Sigmoid colon (tissue), 7 donors: ENCODE measurements around the gene MCEE. TPM values are rescaled to one million over a fixed set of nuclear protein-coding genes. Genes with fewer than 3 reads are reported as not detected.
"Not testable (repeated sequence)": the region's sequence is repeated elsewhere in the genome, so short reads cannot be mapped to it uniquely, and the experiment has no call there.

Experiments used
- DNase-seq: peaks from one replicate; pipeline ENCODE4 v3.0.0-alpha.2; 2019
- H3K27ac ChIP-seq, 4 donors: fragments of 200-600 bp; sonication (generic); one replicate each; pipeline ENCODE4 v1.5.1; 2016 to 2019; ENCODE audit warnings: mild to moderate bottlenecking in 1 of 4
- H3K27me3 ChIP-seq, 3 donors: fragments of 200-600 bp; sonication (generic); one replicate each; pipeline ENCODE4 v1.5.1; 2019; ENCODE audit warnings: mild to moderate bottlenecking in 1 of 3
- H3K36me3 ChIP-seq, 4 donors: fragments of 200-600 bp; sonication (generic); one replicate each; pipeline ENCODE4 v1.5.1; 2016 to 2019
- H3K4me1 ChIP-seq, 4 donors: fragments of 200-600 bp; sonication (generic); one replicate each; pipeline ENCODE4 v1.5.1; 2017 to 2019
- H3K4me3 ChIP-seq, 4 donors: fragments of 200-600 bp; sonication (generic); one replicate each; pipeline ENCODE4 v1.5.1; 2017 to 2019; ENCODE audit warnings: mild to moderate bottlenecking in 2 of 4, moderate library complexity in 1 of 4
- H3K9me3 ChIP-seq, 4 donors: fragments of 200-600 bp in 3 of 4; sonication (generic) in 3 of 4; one replicate each; pipeline versions ENCODE4 v1.5.1 to v1.6.1; 2013 to 2019
- CTCF ChIP-seq, 4 experiments: fragments of 450-650 bp in 3 of 4; fragments of 200-600 bp in 1 of 4; IDR thresholded peaks; one replicate each; pipeline ENCODE4 v1.5.1; 2016 to 2019; ENCODE audit warnings: antibody characterized with exemption in 4 of 4, mild to moderate bottlenecking in 3 of 4, moderate library complexity in 2 of 4
- EP300 ChIP-seq, 4 donors: sonication (generic); formaldehyde crosslinking; IDR thresholded peaks; one replicate each; pipeline ENCODE4 v1.6.1; 2017; ENCODE audit warnings: antibody characterized with exemption in 4 of 4
- POLR2A ChIP-seq, 2 donors: fragments of 450-650 bp; IDR thresholded peaks; one replicate each; pipeline ENCODE4 v1.6.1; 2016; ENCODE audit warnings: antibody characterized with exemption in 2 of 2, mild to moderate bottlenecking in 2 of 2, moderate library complexity in 2 of 2
- POLR2AphosphoS5 ChIP-seq, 4 donors: sonication (generic); formaldehyde crosslinking; IDR thresholded peaks; one replicate each; pipeline ENCODE4 v1.6.1; 2017; ENCODE audit warnings: antibody characterized with exemption in 4 of 4
- WGBS, 2 donors: extraction: QIAGEN DNeasy Blood & Tissue Kit; methylation state at CpG; one replicate each; pipeline ENCODE4 v1.1.7; 2013; 5-methylcytosine and 5-hydroxymethylcytosine counted together
- intact Hi-C: fragments of 100-400 bp; cut with DNase I; formaldehyde crosslinking; loops from one replicate; pipeline ENCODE4 v1.15.1; 2023
- polyA plus RNA-seq, 3 donors: library from polyadenylated mRNA; stranded (reverse); fragments of 200-250 nt; gene quantifications; one replicate each; pipeline ENCODE4 v1.2.3, GENCODE V29; 2013
- total RNA-seq, 4 donors: library from RNA; depleted of rRNA; stranded (reverse); fragments of >200 nt; gene quantifications; one replicate each; pipeline ENCODE4 v1.1.0, GENCODE V29; 2016
- donor health status: healthy with polysubstance abuse.
- donor health status: Bipolar disorder and iron deficiency.
- donor health status: healthy.

The MCEE gene
- total RNA-seq: 10 to 100 TPM in 3 of 4 donors, 1 to 10 TPM in 1; 8.1 to 23.5 (median 15.5) TPM
- 10 to 100 TPM; 14.6 to 46.2 (median 43.2) TPM for polyA plus RNA-seq

DNA sequence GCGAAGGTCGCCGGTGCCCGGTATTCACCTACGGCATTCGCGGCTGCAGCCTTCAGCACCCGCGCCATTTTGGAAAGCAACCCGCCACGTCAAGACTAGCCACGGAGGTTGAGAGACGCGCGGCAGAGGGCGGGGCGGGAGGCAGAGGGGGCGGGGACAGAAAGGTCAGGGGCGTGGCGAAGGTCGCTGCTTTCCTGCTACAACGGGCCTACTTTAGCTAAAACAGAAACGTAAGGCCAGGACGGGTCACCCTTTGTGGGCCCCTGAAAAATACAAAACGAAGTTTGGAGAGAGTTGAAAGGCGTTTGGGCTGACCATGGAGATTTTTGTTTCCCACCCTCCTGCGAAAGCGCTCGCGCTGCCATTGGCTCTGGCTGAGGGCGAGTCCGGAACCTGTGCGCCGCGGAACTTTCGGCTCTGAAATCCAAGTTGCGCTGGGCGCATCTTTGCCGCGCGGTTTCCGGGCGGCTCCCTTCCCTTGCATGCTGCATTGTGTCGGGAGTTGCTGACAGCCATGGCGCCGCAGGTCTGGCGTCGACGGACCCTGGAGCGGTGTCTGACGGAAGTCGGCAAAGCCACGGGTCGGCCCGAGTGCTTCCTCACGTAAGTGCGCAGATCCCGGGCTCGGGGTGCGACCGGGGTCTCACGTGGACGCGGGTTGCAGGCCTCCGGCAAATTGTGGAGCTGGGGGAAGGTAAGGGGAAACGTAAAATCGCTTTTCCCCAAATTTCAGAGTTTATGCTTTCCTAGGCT is at the start of gene MCEE, which contains the start of gene MPHOSPH10:
Gene MCEE, minus strand, starts transcription at position 78 of the 753 bp plus-strand sequence. Its CDS starts 10 bp downstream, at position 68.
Gene MPHOSPH10, plus strand, starts transcription at position 483 of the 753 bp plus-strand sequence. Its CDS starts 32 bp downstream, at position 515.
- intact Hi-C loops: loop anchor here (2.0 to 5.0 kb wide), 4 partner anchors 62 to 202 kb away; partner anchors contain the start of genes ANKRD53, NAGK, PAIP2B and ZNF638
- Histone ChIP-seq H3K9me3 (no peaks in the 10 kb centered on the region), H3K4me1 (peaks cover 0 to 37% (median 29%) of the 10 kb centered on the region in 4 donors), H3K27ac (peak within 1 kb of the TSS; percentile 88 to 95 (median 92)), H3K36me3 (peaks cover 6 to 24% (median 10%) of the 10 kb centered on the region in 4 donors), H3K4me3 (peak within 1 kb of the TSS; percentile 68 to 87 (median 80)), H3K27me3 (no peaks in the 10 kb centered on the region)
- peak; percentile 94 for DNase-seq
- TF ChIP-seq CTCF (IDR thresholded peaks at IDR 0.05): no peak
- peak; percentile 29 to 52 for TF ChIP-seq POLR2A (IDR thresholded peaks at IDR 0.05)
- TF ChIP-seq EP300 (IDR thresholded peaks at IDR 0.05): no peak
- TF ChIP-seq POLR2AphosphoS5 (IDR thresholded peaks at IDR 0.05): peak; percentile 66 to 84 (median 82)
- 0% methylated on average over 67 of the region's 67 CpGs for WGBS, 2 donors

GRCh38 chr2:71178836-71179235 is 48.8 kb upstream of the MCEE start:
- H3K4me1 ChIP-seq, DNase-seq, H3K36me3 ChIP-seq, H3K27me3 ChIP-seq, H3K9me3 ChIP-seq, intact Hi-C loops, H3K4me3 ChIP-seq, H3K27ac ChIP-seq: not testable (repeated sequence)
- 69 to 80% methylated on average over 8 of the region's 8 CpGs for WGBS, 2 donors

DNA sequence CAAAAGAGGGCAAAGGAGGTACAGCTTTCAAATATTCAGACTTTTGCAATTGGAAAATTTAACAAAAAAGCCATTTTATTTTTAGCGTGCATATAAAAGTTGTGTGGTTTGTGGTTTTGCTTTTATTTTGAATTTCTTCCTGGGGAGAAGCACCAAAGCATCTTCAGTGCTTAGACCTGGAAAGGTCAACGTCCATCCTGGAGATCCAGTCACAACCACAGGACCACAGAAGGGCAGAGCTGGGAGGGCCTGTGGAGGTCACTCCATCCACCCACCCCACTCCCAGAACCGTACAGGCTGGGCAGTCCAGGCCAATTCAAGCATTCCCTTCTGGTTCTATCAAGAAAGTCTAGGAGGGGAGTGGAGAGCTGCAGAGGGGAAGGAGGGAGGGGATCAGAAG is 44.2 kb upstream of the MCEE start:
- Histone ChIP-seq H3K36me3 (no peaks in the 10 kb centered on the region), H3K27me3 (no peaks in the 10 kb centered on the region), H3K4me1 (no peaks in the 10 kb centered on the region), H3K27ac (no peak overlapping the region), H3K4me3 (no peak overlapping the region), H3K9me3 (no peaks in the 10 kb centered on the region)
- 55 to 73% methylated on average over 3 of the region's 3 CpGs for WGBS, 2 donors
- DNase-seq: no peak
- TF ChIP-seq EP300 (IDR thresholded peaks at IDR 0.05) (no peak), POLR2AphosphoS5 (IDR thresholded peaks at IDR 0.05) (no peak), POLR2A (IDR thresholded peaks at IDR 0.05) (no peak), CTCF (IDR thresholded peaks at IDR 0.05) (no peak)
- intact Hi-C loops: no loop called here

DNA sequence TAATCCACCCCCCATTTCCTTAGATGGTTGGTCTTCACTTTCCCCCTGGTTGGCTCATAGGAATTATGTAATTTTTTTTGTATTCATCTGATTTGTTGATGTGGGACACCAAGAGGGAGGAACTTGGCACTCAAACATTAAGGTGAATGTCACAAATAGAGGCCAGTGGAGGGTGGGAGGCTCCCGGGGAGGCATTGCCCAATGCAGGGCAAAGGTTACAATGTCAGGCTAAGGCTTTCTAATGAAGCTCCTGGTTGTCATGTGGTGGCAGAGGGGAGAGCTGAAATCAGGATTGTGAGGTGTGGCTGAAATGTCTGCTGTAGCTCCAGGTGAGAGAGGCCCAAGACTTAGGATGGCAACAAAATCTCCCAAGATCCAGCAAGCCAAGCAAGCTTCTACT is 43.1 kb upstream of the MCEE start:
- Histone ChIP-seq H3K4me3 (no peak overlapping the region), H3K27ac (no peak overlapping the region), H3K36me3 (no peaks in the 10 kb centered on the region), H3K27me3 (no peaks in the 10 kb centered on the region), H3K9me3 (no peaks in the 10 kb centered on the region), H3K4me1 (no peaks in the 10 kb centered on the region)
- intact Hi-C loops: no loop called here
- TF ChIP-seq POLR2A (IDR thresholded peaks at IDR 0.05) (no peak), POLR2AphosphoS5 (IDR thresholded peaks at IDR 0.05) (no peak), CTCF (IDR thresholded peaks at IDR 0.05) (no peak), EP300 (IDR thresholded peaks at IDR 0.05) (no peak)
- 17 to 60% methylated on average over 1 of the region's 1 CpG for WGBS, 2 donors
- no peak for DNase-seq

GRCh38 chr2:71166812-71167211 is 36.8 kb upstream of the MCEE start:
- TF ChIP-seq CTCF (IDR thresholded peaks at IDR 0.05): no peak
- TF ChIP-seq EP300 (IDR thresholded peaks at IDR 0.05): no peak
- TF ChIP-seq POLR2AphosphoS5 (IDR thresholded peaks at IDR 0.05): no peak
- TF ChIP-seq POLR2A (IDR thresholded peaks at IDR 0.05): no peak
- no peaks in the 10 kb centered on the region for H3K27me3 ChIP-seq
- H3K9me3 ChIP-seq: no peaks in the 10 kb centered on the region
- 81 to 82% methylated on average over 3 of the region's 3 CpGs for WGBS, 2 donors
- H3K4me3 ChIP-seq: no peak overlapping the region
- no peak for DNase-seq
- intact Hi-C loops: no loop called here
- no peaks in the 10 kb centered on the region for H3K36me3 ChIP-seq
- H3K4me1 ChIP-seq: no peaks in the 10 kb centered on the region
- no peak overlapping the region for H3K27ac ChIP-seq
